Endodermal cell (in vitro differentiated cells): ENCODE data around the gene NR0B2. TPM values are rescaled to one million over a fixed set of nuclear protein-coding genes. Genes with fewer than 3 reads are reported as not detected.

ENCODE experiments used
- DNase-seq: peaks from one replicate; pipeline ENCODE4 v3.0.0-alpha.2; 2017
- H3K27ac ChIP-seq: 2 replicates; pipeline ENCODE4 v1.5.1; 2013; ENCODE audit warnings: mild to moderate bottlenecking, low read depth, low read length, moderate library complexity
- H3K27me3 ChIP-seq: 2 replicates; pipeline ENCODE4 v1.6.1; 2013; ENCODE audit warnings: mild to moderate bottlenecking, low read length, moderate library complexity; ENCODE audit not compliant: insufficient read depth, control insufficient read depth, poor library complexity, severe bottlenecking
- H3K36me3 ChIP-seq: 2 replicates; pipeline ENCODE4 v1.7.0; 2013; ENCODE audit warnings: mild to moderate bottlenecking, low read length, moderate library complexity; ENCODE audit not compliant: control insufficient read depth, insufficient read depth
- H3K4me1 ChIP-seq: one replicate; pipeline ENCODE4 v1.7.0; 2013; ENCODE audit warnings: low read length; ENCODE audit not compliant: control insufficient read depth, insufficient read depth
- H3K4me3 ChIP-seq: 2 replicates; pipeline ENCODE4 v1.5.1; 2013; ENCODE audit warnings: mild to moderate bottlenecking, low read length, moderate library complexity
- H3K9ac ChIP-seq: 2 replicates; pipeline ENCODE4 v1.6.1; 2013; ENCODE audit warnings: mild to moderate bottlenecking, low read length, moderate library complexity; ENCODE audit not compliant: poor library complexity, severe bottlenecking; ENCODE audit errors: extremely low read depth
- H3K9me3 ChIP-seq: 2 replicates; pipeline ENCODE4 v1.6.1; 2013; ENCODE audit warnings: mild to moderate bottlenecking, low read length, moderate library complexity; ENCODE audit not compliant: control insufficient read depth
- H3K27ac Mint-ChIP-seq: 2 replicates; pipeline ENCODE4 v1.8.0; 2020; ENCODE audit warnings: mixed read lengths
- H3K27me3 Mint-ChIP-seq: 2 replicates; pipeline ENCODE4 v1.8.0; 2021; ENCODE audit warnings: mild to moderate bottlenecking, mixed read lengths; ENCODE audit not compliant: insufficient read depth
- H3K36me3 Mint-ChIP-seq: 2 replicates; pipeline ENCODE4 v1.8.0; 2020; ENCODE audit warnings: low read depth, mixed read lengths
- H3K4me1 Mint-ChIP-seq: 2 replicates; pipeline ENCODE4 v1.8.0; 2020; ENCODE audit warnings: mixed read lengths
- H3K4me3 Mint-ChIP-seq: 2 replicates; pipeline ENCODE4 v1.8.0; 2020; ENCODE audit warnings: mild to moderate bottlenecking, moderate library complexity, mixed read lengths
- H3K9me3 Mint-ChIP-seq: 2 replicates; pipeline ENCODE4 v1.8.0; 2020; ENCODE audit warnings: mild to moderate bottlenecking, mixed read lengths
- WGBS, 2 experiments: methylation state at CpG; one replicate each; pipeline versions ENCODE4 v1.1.5 to v1.1.7; 2013; ENCODE audit warnings: missing lambda C conversion rate in 2 of 2, mixed read lengths in 1 of 2; ENCODE audit not compliant: insufficient coverage in 1 of 2, insufficient read length in 1 of 2; 5-methylcytosine and 5-hydroxymethylcytosine counted together
- long read RNA-seq, 4 experiments: library from polyadenylated mRNA in 2 of 4; library from RNA in 1 of 4; library from capped mRNA in 1 of 4; stranded (forward) in 3 of 4; unstranded in 1 of 4; transcript quantifications; one replicate each; pipeline ENCODE4 v2.0.0, GENCODE V29; 2020 to 2021; ENCODE audit warnings: inconsistent platforms in 1 of 4
- polyA plus RNA-seq, 2 experiments: library from polyadenylated mRNA; stranded (reverse); fragments of 50-300 nt; gene quantifications; one replicate each; pipeline ENCODE4 v1.2.3, GENCODE V29; 2013
- total RNA-seq, 2 donors: library from RNA; stranded (reverse); fragmentation: NEBNext Ultra II Directional in 1 of 2; extraction: Animal tissue kit (Norgen Biotek cat#: 25700) in 1 of 2; gene quantifications; 2 replicates in 1 of 2; 3 replicates in 1 of 2; pipeline ENCODE4 v1.2.1, GENCODE V29; 2021
- TF ChIP-seq, protein P1 (sequence below): fragments of 200-600 bp; sonication (generic); conservative IDR thresholded peaks from 2 replicates; pipeline ENCODE4 v1.5.0; 2021; ENCODE audit warnings: antibody characterized with exemption, mild to moderate bottlenecking

Gene NR0B2, protein sequence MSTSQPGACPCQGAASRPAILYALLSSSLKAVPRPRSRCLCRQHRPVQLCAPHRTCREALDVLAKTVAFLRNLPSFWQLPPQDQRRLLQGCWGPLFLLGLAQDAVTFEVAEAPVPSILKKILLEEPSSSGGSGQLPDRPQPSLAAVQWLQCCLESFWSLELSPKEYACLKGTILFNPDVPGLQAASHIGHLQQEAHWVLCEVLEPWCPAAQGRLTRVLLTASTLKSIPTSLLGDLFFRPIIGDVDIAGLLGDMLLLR
- total RNA-seq, result not detected
- polyA plus RNA-seq (2013, experiment 1 of 2), result not detected
- polyA plus RNA-seq (2013, experiment 2 of 2), result not detected
- long read RNA-seq, experiment 1, result 0 reads
- long read RNA-seq, experiment 2, result 0 reads
- long read RNA-seq, experiment 3, partial matches to known transcripts, result 0 of 1 reads
- long read RNA-seq, experiment 3, other reads (novel, unspliced or antisense), result 1 of 1 reads
- long read RNA-seq, experiment 4, partial matches to known transcripts, result 0 of 1 reads
- long read RNA-seq, experiment 4, other reads (novel, unspliced or antisense), result 0 of 1 reads

DNA sequence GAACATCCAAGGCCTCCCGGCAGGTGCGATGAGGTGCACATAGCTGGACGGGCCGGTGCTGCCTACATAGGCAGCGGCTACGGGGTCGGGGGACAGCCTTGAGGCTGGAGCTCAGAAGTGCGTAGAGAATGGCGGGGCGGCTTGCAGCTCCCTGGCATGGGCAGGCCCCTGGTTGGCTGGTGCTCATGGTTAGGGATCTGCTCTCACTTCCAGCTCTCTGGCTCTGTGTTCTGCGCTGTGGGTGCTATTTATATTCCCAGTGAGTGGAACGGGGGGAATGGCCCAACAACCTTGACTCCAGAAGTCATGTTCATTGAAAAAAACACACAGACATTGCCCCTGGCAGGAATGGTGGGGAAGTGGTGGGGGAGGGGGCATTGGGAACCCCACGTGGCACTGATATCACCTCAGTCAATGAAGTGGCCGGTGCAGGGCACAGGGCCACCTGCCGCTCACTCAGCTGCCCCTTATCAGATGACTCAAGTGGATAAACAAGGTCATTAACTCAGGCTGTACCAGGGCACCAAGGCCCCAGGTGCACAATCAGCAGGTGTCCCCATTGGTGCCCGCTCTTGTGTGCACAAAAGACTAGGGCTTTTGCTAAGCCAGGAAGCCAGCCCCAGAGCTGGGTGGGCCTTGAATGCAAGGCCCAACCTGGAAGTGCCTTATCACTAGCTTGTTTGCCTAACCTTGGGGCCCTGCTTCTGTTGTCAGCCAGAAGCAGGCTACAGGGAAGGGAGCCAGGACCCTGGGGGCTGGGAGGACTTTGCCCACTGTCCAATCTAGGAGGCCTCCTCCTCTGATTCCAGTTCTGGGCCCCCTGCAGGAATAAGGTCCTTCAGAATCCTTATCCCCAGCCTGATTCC lies at the start of gene NR0B2:
TSS of gene NR0B2 (minus strand) at position 222 of the 866 bp plus-strand sequence. CDS start at position 187, 35 bp downstream.
- Mint-ChIP-seq H3K4me1 (peaks cover 31% of the 10 kb centered on the region), H3K27ac (peak within 1 kb of the TSS; percentile 93), H3K4me3 (peak within 1 kb of the TSS; percentile 34), H3K9me3 (no peaks in the 10 kb centered on the region), H3K27me3 (peaks cover 6% of the 10 kb centered on the region), H3K36me3 (no peaks in the 10 kb centered on the region)
- Histone ChIP-seq H3K4me3 (no peak within 1 kb of the TSS), H3K27ac (no peak within 1 kb of the TSS), H3K9ac (no peak within 1 kb of the TSS), H3K4me1 (peaks cover 18% of the 10 kb centered on the region), H3K9me3 (no peaks in the 10 kb centered on the region), H3K27me3 (no peaks in the 10 kb centered on the region), H3K36me3 (no peaks in the 10 kb centered on the region)
- TF ChIP-seq, protein P1, sequence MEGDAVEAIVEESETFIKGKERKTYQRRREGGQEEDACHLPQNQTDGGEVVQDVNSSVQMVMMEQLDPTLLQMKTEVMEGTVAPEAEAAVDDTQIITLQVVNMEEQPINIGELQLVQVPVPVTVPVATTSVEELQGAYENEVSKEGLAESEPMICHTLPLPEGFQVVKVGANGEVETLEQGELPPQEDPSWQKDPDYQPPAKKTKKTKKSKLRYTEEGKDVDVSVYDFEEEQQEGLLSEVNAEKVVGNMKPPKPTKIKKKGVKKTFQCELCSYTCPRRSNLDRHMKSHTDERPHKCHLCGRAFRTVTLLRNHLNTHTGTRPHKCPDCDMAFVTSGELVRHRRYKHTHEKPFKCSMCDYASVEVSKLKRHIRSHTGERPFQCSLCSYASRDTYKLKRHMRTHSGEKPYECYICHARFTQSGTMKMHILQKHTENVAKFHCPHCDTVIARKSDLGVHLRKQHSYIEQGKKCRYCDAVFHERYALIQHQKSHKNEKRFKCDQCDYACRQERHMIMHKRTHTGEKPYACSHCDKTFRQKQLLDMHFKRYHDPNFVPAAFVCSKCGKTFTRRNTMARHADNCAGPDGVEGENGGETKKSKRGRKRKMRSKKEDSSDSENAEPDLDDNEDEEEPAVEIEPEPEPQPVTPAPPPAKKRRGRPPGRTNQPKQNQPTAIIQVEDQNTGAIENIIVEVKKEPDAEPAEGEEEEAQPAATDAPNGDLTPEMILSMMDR, result no peak
- DNase-seq, result peak; percentile 77
- WGBS, 2 experiments, result 87 to 89% methylated on average over 10 to 16 of the region's 16 CpGs

DNA sequence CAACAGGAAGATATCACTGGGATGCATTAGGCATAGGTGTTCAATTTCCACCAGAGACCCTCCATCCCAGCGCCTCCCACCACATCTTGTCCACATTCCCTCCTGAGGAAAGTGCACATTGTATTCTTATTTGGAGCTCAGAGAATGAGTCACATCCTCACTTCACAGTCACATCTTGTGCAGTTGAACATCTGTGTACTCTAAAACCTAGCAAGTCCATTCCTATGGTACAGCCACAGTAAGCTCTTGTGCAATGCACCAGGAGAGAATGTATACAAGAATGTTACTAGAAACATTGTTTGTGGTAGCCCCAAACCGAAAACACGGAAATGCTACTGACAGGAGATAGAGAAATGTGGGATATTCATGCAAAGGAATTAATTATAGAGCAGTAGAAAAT lies 48.1 kb upstream of the NR0B2 start:
- Mint-ChIP-seq H3K9me3 (no peaks in the 10 kb centered on the region), H3K27ac (no peak overlapping the region), H3K36me3 (peaks cover 6% of the 10 kb centered on the region), H3K4me1 (peaks cover 18% of the 10 kb centered on the region), H3K27me3 (peaks cover 1% of the 10 kb centered on the region), H3K4me3 (no peak overlapping the region)
- Histone ChIP-seq H3K9ac (no peak overlapping the region), H3K4me3 (no peak overlapping the region), H3K27ac (no peak overlapping the region), H3K9me3 (no peaks in the 10 kb centered on the region), H3K4me1 (no peaks in the 10 kb centered on the region), H3K36me3 (no peaks in the 10 kb centered on the region), H3K27me3 (peaks cover 37% of the 10 kb centered on the region)
- no peak for DNase-seq
- TF ChIP-seq, protein P1, result no peak
- 85 to 88% methylated on average over 2 to 3 of the region's 3 CpGs for WGBS, 2 experiments

DNA sequence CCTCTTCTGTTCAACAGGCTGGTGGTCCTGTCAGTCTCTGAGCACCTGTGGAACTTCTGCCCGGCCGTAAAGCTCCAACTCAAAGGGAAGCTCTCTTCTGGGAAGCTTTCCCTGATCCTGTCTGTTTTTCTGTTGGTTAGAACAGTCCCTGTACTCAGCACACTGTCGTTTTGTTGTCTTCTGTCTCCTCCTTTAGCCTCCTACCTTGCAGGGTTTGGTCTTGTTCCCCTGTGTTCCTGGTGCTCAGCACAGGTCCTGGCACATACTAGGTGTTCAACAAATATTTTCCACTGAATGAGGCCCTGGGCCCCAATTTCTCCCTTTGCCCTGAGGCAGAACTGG lies 46.8 kb upstream of the NR0B2 start:
- H3K4me3 ChIP-seq, result peak overlapping the region; percentile 80
- TF ChIP-seq, protein P1, result no peak

More for the DNA sequence above, 46.8 kb upstream of the NR0B2 start:
- Mint-ChIP-seq H3K4me1 (peaks cover 18% of the 10 kb centered on the region), H3K4me3 (peak overlapping the region; percentile 77), H3K36me3 (peaks cover 11% of the 10 kb centered on the region), H3K27ac (peak overlapping the region; percentile 90), H3K27me3 (no peaks in the 10 kb centered on the region), H3K9me3 (peaks cover 6% of the 10 kb centered on the region)
- no peak for DNase-seq
- Histone ChIP-seq H3K27me3 (peaks cover 37% of the 10 kb centered on the region), H3K36me3 (no peaks in the 10 kb centered on the region), H3K9ac (no peak overlapping the region), H3K27ac (no peak overlapping the region), H3K4me1 (no peaks in the 10 kb centered on the region), H3K9me3 (no peaks in the 10 kb centered on the region)
- 11 to 19% methylated on average over 3 of the region's 3 CpGs for WGBS, 2 experiments
